Measurements from ENCODE around the gene DIS3L2.

The DIS3L2 gene

DNA sequence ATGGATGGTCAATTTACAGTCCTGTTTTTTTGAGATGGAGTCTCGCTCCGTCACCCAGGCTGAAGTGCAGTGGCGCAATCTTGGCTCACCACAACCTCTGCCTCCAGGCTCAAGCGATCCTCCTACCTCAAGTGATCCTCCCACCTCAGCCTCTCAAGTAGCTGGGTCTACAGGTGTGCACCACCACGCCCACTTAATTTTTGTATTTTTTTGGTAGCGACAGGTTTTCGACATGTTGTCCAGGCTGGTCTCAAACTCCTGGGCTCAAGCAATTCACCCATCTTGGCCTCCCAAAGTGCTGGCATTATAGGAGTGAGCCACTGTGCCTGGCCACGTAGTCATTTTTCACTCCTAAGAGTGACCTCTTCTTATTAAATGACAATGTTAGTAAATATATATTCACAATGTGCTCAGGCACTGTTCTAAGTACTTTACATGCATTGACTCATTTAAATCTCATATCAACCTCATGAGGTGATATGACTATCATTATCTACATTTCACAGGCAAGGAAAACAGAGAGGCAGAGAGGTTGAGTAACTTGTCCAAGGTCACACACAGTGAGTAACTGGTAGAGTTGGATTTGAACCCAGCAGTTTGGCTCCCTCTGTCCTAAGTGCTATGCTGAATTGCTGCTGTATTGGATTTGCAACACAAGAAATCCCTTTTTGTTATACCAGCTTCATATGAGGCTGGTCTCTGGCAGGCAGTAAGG, 5.6 kb upstream of the DIS3L2 start:
- no peak for DNase-seq (ENCODE audit: low read depth in 2 of 2)

DNA sequence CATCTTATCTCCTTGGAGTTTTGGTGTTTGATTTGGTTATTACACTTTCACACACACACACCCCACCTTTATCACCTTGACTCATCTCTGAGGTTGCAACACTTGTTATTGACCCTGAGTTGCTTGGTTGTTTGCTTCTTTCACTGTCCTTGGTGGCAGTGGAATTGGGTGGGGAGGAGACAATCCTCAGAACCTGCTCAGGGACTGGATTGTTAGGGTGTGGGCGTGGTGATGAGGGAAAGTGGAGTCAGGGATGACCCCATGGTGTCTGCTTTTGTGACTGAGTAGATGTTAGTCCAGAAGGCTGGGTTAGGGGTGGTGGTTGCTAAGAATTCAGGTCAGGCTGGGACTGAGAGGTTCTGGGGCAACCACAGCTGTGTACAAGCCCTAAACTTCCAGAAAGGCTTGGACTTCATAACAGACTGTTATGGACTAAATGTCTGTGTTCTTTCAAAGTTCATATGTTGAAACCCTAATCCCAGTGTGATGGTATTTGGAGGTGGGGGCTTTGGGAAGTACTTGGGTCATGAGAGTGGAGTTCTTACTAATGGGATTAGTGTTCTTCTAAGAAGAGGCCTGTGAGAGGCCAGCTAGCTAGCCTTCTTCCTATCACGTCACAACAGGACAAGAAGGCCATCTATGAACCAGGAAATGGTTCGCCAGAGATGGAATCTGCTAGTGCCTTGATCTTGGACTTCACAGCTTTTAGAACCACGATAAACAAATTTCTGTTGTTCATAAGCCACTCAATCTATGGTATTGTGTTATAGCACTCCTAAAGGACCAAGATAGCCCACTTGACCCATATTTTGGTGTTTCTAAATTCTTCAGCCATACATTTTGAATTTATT, 3.4 kb upstream of the DIS3L2 start:
- no peak for DNase-seq (ENCODE audit: low read depth in 2 of 2)

DNA sequence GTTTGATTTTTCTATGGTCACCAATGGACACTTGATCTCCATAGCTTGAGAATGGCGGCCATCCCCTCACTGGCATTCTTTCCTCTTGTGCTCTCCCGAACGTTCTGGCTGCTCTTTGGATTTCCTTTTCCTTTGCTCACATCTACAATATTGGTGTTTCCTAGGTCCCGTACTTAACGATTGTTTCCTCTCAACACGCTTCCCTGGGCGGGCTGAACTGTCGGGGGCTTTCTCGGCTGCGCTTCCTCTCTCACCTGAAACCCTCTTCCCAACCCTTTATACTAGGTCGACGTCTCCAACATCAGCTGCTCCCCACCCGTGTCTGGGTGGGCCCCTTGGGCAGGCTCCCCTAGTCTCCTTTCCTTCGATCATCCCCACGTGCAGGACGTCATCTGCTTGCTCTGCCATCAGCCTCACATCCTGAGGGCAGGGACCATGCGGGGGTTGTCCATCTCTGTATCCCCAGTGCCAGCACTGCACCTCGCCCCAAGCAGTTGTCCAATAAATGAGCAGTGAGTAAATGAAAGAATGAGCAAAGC, 634 bp upstream of the DIS3L2 start:
- DNase-seq (ENCODE audit: low read depth in 2 of 2), result no peak

DNA sequence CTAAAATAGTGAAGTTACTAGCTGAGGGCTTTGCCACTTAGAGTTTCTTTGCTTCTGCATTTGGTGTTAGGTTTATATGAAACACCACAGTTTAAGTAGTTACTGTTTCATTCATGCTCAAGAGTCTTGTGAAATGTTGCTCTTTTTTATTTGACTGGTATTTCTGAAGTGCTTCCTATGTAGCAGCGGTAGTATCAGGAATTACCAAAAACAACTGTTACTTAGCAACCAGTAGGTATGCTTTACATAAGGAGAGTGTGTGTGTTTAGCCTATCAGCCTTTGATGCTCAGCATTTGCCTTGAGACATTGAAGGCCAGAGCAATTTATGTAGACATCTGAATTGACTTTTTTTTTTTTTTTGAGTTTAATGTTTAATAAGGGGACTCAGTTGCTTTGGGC, 3.6 kb downstream of the DIS3L2 start:
- no peak for DNase-seq (ENCODE audit: low read depth in 2 of 2)

DNA sequence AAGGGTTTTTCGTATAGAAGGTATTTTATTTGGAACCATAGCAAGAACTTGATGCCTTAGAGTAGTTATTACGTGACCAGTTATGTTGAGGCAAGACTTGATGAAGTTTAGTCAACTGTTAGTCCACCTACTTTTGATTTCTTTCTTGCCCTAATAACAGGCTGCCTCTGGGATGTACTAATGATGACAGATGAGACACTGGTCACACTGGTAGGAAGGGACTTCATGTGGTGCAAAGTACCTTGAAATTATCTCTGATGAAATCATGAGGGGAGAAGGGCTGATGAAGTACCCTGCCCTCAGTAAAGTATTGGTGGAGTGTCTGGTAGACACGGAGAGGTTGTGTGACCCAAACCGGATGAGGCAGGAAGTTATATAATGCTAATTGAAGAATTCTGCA, 5.4 kb downstream of the DIS3L2 start:
- no peak for DNase-seq (ENCODE audit: low read depth in 2 of 2)

DNA sequence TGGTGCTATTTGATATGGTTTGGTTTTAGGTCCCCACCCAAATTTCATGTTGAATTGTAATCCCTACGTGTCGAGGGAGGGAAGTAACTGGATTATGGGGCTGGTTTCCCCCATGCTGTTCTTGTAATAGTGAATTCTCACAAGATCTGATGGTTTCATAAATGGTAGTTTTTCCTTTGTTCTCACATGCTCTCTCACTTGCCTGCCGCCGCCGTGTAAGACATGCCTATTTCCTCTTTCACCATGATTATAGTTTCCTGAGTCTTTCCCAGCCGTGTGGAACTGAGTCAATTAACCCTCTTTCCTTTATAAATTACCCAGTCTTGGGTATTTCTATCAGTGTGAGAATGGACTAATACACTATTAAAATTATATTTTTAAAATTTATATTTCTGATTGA, 7.3 kb downstream of the DIS3L2 start:
- DNase-seq (ENCODE audit: low read depth in 2 of 2), result no peak

DNA sequence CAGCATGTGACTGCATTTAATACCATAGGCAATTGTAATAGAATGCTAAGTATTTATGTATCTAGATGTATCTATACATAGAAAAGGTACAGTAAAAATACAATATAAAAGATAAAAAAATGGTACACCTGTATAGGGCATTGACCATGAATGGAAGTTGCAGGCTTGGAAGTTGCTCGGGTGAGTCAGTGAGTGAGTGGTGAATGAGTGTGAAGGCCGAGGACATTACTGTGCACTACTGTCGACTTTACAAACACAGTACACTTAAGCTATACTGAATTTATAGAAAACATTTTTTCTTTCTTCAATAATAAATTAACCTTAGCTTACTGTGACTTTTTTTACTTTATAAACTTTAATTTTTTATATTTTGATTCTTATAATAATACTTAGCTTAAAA, 8.9 kb downstream of the DIS3L2 start:
- no peak for DNase-seq (ENCODE audit: low read depth in 2 of 2)

DNA sequence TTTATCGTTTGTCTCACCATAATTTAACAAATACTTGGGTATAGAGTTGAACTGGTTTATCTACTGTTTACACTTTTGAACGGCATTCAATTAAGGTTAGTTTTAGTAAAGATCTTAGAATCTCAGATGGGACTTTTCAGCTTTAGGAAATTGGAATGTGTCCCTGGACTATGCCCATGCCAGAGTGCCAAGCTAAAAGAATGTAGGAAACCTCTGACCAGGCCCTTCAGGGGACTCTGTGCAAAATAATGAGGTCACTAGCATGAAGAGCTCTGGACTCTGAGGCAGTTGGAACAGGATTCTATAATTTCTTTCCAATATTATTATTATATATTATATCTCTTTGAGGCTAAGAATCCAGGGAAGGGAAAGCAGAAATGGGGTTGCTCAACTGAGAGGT, 13.5 kb downstream of the DIS3L2 start:
- DNase-seq (ENCODE audit: low read depth in 2 of 2), result no peak

DNA sequence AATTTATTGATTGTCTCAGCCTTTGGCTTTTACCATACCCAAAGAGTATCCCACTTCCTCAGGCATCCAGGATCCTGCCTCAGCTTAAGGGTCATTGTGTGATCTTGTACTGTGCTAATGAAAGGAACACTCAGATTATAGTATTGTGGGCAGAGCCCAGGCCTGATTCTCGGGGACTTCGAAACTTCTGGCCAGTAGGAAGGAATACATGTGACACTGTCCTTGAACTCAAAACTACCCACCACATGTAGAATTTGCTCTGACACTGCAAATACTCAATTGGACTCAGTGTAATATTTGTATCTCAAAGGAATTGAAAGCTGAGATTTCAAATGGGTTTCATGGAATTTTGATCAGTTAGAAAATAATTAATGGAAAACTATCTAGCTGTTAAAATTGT, 15.9 kb downstream of the DIS3L2 start:
- DNase-seq (ENCODE audit: low read depth in 2 of 2), result no peak

DNA sequence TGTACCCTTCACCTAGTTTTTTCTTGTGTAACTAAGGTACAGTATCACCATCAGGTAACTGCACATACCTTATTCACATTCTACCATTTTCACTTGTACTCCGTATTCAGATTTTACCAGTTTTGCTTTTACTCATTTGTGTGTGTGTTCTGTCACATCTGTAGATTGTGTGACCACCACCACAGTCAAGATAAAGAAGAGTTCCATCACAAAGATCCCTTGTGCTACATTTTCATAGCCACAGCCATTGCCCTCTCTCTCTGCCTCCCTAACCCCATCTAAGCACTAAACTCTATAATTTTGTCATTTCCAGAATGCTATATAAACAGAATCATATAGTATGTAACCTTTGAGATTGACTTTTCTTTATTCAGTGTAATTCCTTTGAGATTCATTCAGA, 23.5 kb downstream of the DIS3L2 start:
- no peak for DNase-seq (ENCODE audit: low read depth in 2 of 2)

DNA sequence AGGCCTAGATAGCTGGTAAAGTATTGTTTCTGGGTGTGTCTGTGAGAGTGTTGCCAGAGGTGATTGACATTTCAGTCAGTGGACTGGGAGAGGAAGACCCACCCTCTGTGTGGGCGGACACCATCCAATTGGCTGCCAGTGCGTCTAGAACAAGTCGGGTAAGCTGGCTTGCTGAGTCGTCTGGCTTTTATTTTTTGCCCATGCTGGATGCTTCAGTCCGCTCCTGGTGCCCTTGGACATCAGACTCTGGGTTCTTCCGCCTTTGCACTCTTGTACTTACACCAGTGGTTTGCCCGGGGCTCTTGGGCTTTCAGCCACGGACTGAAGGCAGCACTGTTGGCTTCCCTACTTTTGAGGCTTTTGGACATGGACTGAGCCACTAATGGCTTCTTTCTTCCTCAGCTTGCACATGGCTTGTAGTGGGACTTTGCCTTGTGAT, 24.3 kb downstream of the DIS3L2 start:
- no peak for DNase-seq (ENCODE audit: low read depth in 2 of 2)

DNA sequence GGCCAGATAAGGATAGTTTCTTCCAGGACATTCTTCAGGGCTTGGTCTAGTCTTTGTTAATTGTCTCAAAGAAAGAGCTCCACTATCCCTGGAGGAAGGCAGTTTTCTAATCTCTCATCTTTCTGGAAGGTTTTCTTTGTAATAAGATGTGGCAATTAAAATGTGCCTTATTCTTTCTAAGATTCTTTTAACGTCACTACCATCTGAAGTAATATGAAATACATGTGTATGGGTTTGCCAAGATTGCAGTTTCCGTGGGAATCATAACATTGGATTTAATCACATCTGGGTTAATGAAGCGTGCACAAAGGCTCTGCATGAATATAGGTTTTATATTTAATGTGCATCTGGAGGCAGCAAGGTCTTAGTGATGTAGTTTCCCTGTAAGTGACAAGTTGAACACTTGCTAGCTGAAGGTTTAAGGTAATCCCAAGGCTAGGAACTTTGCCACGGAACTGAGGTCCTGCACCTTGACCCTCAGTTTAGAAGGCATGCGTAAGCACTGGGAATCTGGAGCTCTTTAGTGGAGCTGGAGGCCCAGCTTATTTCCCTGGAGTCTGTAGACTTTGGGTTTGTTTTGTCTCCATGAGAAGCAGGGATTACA, 25.7 kb downstream of the DIS3L2 start:
- DNase-seq (ENCODE audit: low read depth in 2 of 2), result no peak

DNA sequence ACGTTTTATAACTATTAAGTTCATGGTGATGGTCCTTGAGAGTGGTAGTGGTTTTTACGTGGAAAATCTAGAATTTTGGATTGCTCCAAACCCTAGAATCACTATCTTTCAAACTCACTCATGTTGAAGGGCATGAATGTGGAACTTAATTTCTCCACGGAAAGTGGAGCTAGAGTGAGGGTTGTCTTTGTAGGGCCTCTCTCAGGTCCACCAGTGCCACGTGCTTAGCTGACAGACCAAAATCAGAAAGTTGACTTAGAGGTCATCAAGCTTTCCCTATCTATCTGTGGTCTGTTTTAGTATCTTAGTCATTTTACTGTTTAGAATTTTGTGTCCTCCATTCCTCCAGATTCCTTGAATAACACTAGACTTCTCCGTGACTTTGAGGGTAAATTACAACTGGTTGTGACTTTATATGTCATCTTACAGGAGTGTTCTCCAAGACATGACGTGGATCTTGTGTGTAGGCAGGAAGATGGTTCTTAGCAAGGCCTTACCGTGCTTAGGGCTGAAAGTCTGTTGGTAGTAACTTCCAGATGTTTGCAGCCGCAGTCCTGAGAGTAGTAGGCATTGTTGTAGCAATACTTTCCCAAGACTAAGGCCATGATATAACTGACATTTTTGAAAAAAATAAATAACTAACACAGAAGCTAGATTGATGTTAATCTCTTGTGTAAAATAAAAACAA, 26.8 kb downstream of the DIS3L2 start:
- no peak for DNase-seq (ENCODE audit: low read depth in 2 of 2)

DNA sequence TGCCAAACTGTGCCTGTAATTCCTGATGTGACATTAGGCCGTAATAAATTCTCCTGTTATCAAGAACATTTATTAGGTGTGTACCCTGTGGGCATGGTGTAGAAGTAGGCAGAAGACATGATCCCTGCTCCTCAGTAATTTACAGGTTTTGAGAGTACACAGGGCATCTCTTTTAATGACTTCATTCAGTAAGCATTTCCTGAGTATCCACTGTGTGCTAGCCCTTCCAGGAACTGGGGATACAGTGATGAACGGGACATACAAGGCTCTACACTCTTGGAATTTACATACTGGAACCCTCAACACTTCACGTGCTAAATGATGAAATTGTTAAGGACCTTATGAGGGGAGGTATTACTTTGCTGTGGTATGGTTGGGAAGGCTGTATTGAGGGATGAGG, 30.2 kb downstream of the DIS3L2 start:
- no peak for DNase-seq (ENCODE audit: low read depth in 2 of 2)

DNA sequence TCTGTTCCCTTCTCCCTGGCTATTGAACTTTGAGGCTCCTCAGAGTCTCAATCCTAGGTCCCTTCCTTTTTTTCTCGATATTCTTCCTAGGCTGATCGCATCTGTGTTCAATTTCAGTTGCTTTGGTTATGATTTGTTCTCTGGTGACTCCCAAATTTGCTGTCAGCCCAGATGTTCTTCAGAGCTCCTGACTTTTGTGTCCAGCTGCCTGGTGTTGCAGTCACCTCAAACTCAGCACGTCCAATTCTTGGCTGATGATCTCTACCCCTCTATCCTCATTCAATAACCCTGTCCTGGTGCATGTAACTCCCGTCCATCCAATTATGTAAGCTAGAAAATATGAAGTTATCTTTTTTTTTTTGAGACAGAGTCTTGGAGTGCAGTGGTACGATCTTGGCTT, 31.4 kb downstream of the DIS3L2 start:
- DNase-seq (ENCODE audit: low read depth in 2 of 2), result no peak

DNA sequence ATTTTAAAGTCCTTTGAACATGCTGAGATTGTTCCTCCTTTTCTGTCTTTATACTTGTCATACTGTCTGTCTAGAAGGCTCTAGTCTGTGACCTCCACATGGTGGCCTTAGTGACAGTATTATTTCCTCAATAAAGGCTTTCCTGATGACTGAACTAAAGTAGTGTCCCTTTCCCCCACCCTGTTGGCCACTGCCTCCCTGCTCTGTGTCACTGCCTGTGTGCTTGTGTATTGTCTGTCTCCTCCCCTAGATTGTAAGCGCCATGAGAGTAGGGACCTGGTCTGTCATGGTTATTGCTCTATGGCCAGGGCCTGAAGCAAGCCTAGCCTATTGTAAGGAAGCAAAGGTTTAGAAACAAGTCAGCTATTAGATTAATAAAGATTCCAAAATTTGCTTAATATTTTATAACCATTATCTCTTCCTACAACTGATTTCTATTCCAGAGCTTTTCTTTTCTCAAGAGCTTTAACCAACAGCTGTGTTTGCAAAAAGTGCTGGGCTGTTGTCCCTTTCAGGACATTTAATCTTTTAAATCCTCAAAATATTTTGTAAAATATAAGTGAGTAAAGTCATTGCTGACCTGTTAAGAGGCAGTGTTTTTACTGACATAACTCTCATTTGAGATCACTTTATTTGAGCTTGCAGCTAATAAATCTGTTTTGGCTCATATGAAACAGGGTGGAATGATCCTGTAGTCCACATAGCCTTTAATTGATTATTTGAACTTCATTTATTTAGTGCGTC, 35.5 kb downstream of the DIS3L2 start:
- no peak for DNase-seq (ENCODE audit: low read depth in 2 of 2)

DNA sequence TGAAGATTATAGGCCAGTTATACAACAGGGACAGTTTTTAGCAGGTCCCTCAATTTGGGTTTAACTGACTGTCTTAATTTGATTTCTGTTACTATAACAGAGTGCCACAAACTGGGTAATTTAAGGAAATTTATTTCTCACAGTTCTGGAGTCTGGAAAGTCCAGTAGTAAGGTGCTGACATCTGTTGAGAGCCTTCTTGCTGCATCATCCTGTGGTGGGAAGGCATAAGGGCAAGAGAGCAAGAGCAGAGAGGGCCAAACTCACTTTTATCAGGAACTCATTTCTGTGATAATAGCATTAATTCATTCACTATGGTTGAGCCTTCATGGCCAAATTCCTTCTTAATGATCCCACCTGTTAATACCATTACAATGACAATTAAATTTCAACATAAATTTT, 36.5 kb downstream of the DIS3L2 start:
- no peak for DNase-seq (ENCODE audit: low read depth in 2 of 2)

DNA sequence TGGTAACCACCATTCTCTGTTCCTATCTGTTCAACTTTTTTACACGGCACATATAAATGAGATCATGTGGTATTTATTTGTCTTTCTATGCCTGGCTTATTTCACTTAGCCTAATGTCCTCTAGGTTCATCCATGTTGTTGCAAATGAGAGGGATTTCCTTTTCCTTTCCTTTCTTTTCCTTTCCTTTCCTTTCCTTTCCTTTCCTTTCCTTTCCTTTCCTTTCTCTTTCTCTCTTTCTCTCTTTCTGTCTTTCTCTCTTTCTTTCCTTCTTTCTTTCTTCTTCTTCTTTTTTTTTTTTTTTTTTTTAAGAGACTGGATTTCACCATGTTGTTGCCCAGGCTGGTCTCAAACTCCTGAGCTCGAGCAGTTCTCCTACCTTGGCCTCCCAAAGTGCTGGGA, 38.9 kb downstream of the DIS3L2 start:
- DNase-seq (ENCODE audit: low read depth in 2 of 2), result no peak

DNA sequence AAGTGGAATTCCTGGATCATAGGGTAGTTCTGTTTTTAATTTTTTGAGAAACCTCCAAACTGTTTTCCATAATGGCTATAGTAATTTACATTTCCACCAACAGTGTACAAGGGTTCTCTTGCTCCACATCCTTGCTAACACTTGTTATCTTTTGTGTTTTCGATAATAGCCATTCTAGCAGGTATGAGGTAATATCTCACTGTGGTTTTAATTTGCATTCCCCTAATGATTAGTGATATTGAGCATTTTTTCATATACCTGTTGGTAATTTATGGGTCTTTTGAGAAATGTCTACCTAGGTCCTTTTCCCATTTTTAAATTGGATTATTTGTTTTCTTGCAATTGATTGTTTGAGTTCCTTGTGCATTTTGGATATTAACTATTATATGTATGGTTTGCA, 39.6 kb downstream of the DIS3L2 start:
- no peak for DNase-seq (ENCODE audit: low read depth in 2 of 2)

DNA sequence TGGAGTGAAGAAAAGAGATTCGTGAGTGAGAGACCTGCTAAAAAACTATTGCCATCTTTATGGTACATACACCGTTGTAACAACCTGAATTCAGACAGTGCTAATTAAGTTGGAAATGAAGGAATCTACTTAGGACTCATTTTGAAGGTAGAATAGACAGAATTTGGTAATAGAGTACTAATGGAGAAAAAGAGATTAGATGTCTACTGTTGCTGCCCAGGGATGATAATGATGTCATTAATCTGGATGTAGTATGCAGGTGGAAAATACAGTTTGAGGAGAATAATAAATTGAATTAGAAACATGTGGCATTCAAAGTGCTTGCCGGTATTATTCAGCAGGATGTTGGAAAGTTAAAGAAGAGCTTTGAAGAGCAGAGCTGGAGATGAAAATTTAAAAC, 44.7 kb downstream of the DIS3L2 start:
- no peak for DNase-seq (ENCODE audit: low read depth in 2 of 2)

DNA sequence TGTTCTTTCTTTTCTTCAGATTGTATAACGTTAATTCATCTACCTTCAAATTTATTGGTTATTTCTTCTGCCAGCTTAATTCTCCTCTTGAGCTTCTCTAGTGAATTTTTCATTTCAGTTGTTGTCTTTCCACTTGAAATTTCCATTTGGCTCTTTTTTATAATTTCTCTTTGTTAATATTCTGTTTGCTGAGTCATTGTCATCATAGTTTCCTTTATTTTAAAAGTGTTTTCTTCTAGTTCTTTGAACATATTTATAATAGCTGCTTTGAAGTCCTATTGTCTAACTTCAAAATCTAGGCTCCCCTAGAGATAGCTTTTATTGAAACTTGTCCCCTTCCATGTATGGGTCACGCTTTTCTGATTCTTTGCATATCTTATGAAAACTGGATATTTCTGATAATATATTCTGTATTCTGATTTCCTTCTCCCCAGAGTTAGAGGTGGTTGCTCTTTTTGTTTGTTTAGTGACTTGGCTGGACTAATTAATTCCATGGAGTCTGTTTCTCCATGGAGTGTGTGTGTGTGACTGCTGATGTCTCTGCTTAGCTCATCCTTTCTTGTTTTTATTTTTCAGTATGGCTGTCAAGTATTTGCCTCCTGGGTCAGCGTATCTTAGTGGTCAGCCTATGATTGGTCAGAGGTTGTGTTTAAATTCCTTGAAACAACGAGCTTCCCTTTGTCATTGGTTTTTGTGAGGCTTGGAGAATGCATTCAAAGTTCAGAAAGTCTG, 47.6 kb downstream of the DIS3L2 start:
- DNase-seq (ENCODE audit: low read depth in 2 of 2), result no peak

All from stimulated activated CD8-positive, alpha-beta memory T cell treated with anti-CD3 and anti-CD28 coated beads, Interleukin-7, amount 100 ng/mL, for 4 hours (primary cell).